ENCODE data around the gene SLC22A7.
"Not testable (repeated sequence)": the region's sequence is repeated elsewhere in the genome, so short reads cannot be mapped to it uniquely, and the experiment has no call there.

Gene SLC22A7

DNA sequence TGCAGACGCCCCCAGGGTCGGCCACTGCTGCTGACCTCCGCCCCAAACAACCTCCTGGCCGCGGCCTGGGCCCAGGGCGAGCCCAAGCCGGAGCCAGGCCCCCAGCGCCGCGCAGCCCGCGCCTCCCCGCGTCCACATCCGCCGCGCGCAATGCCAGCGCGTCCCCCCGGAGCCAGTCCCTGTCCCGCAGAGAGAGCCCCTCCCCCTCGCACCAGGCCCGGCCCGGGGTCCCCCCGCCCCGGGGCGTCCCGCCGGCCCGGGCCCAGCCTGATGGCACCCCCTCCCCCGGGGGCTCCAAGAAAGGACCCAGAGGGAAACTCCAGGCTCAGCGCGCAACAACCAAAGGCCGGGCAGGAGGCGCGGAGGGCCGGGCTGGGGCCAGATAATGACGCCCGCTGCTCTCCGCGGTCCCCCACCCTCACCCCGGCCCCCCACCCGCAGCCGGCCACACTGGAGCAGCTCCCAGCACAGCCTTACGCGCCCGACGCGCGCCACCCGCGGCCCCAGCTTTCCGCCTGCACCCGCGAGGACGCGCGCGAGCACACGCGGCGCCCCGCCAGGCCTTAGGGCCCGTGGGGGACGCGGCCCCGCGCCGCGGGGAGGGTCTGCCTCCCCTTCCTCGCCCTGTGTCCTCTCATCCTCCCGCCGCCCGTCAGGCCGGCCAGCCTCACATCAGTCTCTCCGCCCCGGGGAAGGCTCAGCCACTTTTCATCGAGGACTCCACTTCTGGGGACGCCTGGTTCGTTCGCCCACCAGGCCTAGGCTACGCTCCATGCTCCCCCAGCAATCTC is 12.9 kb upstream of the SLC22A7 start:
- no peak for DNase-seq

- no peak for DNase-seq
Measured at GRCh38 chr6:43285832-43286231, 12.2 kb upstream of the SLC22A7 start.

GRCh38 chr6:43286456-43286979 is 11.5 kb upstream of the SLC22A7 start:
- no peak for DNase-seq

GRCh38 chr6:43286980-43287716 is 10.9 kb upstream of the SLC22A7 start:
- DNase-seq: no peak

DNA sequence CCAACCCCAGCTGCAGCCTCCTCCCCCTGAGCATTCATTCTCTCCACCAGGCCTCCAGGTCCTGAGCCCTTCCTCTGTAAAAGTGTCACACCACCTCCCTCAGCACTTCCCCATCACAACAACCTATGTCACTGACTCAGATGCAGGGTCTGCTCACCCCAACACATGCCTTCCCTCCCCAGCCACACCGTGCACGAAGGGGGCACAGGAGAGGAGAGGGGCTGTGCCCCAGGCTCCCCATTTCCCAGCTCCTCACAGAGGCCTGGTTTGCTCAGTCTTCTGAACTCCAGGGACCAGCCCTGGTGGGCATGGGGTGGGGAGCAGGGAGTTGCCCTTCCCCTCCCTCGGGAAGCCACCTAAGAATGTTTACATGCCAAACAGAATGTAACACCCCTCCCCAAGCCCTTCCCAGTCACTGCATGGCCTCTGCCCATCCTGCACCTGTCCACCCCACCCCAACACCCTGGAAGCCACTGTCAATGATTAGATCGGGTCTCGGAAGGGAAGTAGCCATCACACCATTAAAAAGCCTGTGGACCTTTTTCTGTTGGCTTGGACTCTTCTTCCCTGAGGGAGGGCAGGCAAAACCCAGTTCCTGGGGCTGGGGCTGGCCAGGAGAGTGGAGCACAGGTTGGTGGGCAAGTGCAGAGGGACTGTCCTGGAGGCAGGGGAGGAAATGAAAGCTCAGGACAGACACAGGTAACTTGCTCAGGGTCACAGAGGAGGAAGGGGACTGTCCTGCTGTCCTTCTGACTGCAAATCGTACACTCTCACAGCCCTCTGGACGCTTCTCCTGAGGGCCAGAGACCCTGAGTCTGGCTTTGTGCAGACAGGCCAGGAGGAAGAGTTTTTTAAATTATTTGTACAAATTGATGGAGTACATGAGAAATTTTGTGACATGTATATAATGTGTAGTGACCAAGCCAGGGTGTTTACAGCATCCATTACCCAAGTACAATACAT is 10.1 kb upstream of the SLC22A7 start:
- DNase-seq: no peak

DNA sequence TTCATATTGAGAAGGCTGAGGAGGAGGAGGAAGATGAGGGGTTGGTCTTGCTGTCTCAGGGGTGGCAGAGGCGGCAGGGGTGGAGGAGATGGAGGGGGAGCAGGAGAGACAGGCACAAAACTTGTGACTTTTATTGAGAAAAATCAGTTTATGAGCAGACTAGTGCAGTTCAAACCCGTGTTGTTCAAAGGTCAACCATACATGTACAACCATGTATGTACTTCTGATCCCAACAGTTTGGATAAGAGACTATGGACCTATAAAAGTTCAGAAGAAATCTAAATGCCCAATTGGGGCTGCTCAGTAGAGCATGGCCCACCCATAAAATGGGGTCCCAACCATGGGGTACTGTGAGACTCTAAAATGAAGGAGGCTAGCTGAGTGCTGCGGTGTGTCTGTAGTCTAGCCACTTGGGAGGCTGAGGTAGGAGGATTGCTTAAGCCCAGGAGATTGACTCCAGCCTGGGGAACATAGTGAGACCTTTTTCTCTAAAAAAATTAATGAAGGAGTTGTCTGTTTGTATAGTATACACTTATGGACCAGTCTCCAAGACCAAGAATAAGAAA is 7.6 kb upstream of the SLC22A7 start:
- DNase-seq: no peak

DNA sequence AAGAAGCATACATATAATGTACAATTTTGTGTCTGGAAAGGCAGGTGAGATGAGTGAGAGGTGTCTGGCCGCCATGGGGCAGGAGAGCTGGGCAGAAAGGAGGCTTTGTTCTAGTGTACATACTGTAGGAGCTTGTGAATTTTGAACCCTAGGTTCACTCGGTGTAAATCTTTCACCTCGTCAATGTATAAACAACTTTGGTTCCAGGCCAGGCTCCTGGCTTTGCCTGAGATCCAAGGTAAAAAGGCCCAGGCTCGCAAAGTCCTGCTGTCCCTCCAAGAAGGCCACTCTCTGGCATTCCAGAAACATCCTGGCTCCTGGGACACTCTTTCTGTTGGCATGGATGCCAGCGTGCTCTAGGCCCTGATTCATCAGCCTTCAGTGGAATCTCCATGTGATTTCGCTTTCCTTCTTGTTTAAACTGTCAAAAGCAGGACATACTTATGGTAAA is 7.1 kb upstream of the SLC22A7 start:
- no peak for DNase-seq

DNA sequence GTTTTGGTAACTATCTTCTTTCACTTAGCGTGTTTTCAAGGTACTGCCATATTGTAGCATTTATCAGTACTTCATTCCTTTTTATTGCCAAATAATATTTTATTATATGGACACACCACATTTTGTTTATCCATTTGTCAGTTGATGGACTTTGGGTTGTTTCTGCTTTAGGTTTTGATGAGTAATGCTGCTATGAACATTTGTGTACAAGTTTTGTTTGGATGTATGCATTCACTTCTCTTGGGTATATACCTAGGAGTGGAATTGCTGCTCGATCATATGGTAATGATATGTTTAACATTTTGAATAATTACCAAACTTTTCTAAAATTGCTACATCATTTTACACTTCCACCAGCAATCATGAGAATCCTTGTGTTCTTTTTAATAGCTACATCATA is 6.4 kb upstream of the SLC22A7 start:
- no peak for DNase-seq

- no peak for DNase-seq
Measured at GRCh38 chr6:43292341-43292740, 5.7 kb upstream of the SLC22A7 start.

GRCh38 chr6:43292763-43293318 is 5.2 kb upstream of the SLC22A7 start:
- no peak for DNase-seq

- no peak for DNase-seq
Measured at GRCh38 chr6:43293698-43294097, 4.4 kb upstream of the SLC22A7 start.

DNA sequence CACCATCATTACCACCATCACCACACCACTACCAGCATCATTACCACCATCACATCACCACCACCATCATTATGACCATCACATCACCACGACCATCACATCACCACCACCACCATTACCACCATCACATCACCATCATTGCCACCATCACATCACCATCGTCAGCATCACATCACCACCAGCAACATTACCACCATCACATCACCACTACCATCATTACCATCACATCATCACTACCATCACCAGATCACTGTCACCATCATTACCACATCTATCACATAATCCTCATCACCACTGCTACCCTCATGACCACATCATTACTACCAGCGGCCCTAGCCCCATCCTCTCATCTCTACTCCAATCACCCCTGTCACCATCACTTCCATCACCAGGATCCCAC is 3.5 kb upstream of the SLC22A7 start:
- no peak for DNase-seq

GRCh38 chr6:43295456-43295855 is 2.6 kb upstream of the SLC22A7 start:
- no peak for DNase-seq

DNA sequence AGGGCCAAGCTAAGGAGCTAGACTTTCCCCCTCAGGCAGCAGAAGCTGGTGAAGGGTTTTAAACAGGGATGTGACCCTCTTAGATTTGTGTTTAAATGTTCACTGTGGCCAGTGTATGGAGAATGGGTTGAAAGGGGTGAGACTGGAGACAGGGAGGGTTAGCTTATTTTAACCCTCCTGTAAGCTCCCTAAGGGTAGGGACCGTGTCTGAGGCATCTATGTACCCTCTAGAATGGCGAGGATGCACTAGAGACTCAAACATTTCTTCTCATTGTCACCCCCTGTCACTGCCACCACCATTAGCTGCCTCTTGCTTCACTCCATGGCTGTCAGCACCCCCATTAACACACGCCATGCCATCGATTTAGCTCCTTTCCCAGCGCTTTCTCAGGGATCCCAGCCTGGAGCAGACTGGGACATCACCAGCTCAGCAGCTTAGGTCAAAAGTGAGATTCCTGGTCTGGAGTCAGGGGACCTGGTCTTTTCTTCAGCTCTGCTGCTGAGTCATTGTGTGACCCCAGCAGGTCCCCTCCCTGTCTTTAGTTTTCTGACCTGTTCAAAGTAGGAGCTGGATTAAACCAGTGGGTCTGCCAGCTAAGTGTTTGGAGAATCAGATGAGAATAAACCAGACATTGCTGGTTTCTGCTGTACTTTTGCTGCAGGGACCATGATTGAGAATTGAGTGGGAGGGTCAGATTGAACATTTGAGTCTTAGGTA is 1.1 kb upstream of the SLC22A7 start:
- DNase-seq: no peak

DNA sequence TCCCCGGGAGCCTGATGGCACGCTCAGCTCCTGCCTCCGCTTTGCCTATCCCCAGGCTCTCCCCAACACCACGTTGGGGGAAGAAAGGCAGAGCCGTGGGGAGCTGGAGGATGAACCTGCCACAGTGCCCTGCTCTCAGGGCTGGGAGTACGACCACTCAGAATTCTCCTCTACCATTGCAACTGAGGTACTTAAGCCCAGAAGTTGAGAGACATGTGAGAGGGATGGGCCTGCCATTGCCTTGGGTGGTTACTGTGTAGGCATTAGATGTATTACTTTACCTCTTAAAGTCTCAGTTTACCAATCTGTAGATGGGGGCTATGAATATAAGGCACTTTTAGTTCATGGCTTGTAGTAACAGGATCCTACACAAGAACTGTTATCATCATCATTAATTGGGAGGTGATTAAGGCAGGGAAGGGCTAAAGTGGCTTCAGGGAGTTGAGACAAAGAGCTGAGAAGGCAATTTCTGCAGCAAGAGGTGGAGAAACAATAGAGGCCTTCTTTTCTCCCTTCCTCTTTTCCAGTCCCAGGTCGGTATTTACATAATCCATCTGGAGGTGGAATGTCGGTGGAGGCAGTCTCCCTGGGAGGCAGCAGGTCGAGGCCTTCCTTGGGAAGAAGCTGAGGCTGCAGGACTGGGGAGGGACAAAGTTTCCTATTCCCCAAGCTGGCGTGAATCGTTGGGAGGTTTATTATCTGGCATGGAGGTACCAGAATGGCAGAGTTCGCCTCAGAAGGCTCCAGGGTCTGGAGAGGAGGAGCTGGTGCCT is 691 bp downstream of the SLC22A7 start:
- no peak for DNase-seq

DNA sequence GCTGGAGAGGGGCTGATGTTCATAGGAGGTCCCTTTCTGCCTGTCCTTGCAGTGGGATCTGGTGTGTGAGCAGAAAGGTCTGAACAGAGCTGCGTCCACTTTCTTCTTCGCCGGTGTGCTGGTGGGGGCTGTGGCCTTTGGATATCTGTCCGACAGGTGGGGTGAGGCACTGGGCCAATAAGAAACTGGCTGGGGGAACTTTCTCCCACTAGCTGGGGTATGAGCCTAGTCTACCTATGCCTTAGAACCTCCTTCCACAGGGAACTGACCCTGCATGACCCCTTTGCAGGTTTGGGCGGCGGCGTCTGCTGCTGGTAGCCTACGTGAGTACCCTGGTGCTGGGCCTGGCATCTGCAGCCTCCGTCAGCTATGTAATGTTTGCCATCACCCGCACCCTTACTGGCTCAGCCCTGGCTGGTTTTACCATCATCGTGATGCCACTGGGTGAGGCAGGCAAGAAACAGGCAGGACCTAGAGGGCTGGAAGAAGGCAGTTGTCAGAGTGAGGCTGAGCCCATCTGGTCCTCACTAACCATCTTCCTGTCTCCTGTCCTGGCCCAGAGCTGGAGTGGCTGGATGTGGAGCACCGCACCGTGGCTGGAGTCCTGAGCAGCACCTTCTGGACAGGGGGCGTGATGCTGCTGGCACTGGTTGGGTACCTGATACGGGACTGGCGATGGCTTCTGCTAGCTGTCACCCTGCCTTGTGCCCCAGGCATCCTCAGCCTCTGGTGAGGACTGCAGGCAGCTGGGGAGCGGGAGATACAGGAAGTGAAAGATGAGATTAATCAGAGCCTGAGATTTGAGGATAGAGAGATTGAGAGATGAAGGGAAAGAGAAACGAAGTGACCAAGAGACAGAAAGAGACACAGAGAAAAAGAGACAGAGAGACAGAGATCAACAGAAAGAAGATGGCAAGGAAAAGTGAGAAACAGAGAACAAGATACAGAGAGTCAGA is 1.6 kb downstream of the SLC22A7 start:
- no peak for DNase-seq

DNA sequence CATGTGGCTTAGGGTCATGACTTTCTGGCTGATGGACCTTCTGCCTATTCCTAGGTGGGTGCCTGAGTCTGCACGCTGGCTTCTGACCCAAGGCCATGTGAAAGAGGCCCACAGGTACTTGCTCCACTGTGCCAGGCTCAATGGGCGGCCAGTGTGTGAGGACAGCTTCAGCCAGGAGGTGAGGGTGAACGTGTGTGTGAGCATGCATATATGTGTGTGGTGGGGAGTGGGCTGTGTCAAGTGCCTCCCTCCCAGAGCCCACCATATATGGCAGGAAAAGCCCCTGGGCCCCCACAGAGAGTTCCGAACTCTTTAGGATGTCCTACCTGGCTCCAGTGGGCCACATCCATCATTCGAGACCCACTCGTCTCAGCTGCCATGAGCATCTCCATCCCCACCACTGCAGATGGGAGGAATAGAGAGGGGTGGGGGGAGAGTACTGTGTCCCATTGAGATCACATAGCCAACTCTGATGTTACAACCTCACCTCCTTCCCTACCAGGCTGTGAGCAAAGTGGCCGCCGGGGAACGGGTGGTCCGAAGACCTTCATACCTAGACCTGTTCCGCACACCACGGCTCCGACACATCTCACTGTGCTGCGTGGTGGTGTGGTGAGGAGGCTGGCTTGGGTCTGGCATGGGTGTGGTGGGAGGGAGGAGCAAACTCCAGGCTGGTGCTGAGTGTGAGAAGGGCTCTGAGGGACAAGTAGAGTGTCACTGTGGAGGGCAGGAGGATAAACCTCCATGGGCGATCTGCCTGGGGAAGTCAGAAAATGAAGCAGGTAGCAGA is 3.2 kb downstream of the SLC22A7 start:
- no peak for DNase-seq

- no peak for DNase-seq
Measured at GRCh38 chr6:43302126-43302525, 4.1 kb downstream of the SLC22A7 start.

GRCh38 chr6:43303006-43303405 is 4.9 kb downstream of the SLC22A7 start:
- DNase-seq: not testable (repeated sequence)
